ENCODE measurements around the gene MAJIN.

GRCh38 chr11:64913171-64913727 lies 58.7 kb downstream of the MAJIN start:
- TF ChIP-seq, protein P1, sequence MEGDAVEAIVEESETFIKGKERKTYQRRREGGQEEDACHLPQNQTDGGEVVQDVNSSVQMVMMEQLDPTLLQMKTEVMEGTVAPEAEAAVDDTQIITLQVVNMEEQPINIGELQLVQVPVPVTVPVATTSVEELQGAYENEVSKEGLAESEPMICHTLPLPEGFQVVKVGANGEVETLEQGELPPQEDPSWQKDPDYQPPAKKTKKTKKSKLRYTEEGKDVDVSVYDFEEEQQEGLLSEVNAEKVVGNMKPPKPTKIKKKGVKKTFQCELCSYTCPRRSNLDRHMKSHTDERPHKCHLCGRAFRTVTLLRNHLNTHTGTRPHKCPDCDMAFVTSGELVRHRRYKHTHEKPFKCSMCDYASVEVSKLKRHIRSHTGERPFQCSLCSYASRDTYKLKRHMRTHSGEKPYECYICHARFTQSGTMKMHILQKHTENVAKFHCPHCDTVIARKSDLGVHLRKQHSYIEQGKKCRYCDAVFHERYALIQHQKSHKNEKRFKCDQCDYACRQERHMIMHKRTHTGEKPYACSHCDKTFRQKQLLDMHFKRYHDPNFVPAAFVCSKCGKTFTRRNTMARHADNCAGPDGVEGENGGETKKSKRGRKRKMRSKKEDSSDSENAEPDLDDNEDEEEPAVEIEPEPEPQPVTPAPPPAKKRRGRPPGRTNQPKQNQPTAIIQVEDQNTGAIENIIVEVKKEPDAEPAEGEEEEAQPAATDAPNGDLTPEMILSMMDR (IDR thresholded peaks at IDR 0.05) = no peak
- TF ChIP-seq POLR2AphosphoS5 (IDR thresholded peaks at IDR 0.05) = no peak

Measured in prostate gland (tissue), 2 donors.